ENCODE results near the gene PAOX.

The PAOX gene

DNA sequence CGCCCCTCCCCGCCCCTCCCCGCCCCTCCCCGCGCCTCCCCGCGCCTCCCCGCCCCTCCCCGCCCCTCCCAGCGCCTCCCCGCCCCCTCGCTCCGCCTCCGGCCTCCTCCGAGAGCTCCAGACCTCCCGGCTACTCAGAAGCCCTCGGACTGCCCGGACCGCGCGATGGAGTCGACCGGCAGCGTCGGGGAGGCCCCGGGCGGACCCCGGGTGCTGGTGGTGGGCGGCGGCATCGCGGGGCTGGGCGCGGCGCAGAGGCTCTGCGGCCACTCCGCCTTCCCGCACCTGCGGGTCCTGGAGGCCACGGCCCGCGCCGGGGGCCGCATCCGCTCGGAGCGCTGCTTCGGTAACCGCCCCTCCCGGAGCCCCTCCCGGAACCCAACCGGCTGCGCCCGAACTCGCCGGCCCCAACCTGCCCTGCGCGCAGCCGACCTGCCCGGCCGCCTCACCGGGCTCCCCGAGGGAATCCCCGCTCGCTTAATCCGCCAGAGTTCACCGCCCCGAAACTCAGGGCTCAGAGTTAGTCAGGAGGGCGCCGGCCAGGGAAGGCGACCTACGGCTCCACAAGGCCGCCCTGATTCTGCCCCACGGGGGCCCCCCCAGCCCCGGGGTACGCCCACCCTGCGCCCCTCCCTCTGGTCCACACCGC lies at the start of gene PAOX:
Gene PAOX (plus strand): TSS at position 111 of the 649 bp plus-strand sequence. CDS start 55 bp downstream, at position 166.
- no peak for DNase-seq (ENCODE audit: low read depth)

DNA sequence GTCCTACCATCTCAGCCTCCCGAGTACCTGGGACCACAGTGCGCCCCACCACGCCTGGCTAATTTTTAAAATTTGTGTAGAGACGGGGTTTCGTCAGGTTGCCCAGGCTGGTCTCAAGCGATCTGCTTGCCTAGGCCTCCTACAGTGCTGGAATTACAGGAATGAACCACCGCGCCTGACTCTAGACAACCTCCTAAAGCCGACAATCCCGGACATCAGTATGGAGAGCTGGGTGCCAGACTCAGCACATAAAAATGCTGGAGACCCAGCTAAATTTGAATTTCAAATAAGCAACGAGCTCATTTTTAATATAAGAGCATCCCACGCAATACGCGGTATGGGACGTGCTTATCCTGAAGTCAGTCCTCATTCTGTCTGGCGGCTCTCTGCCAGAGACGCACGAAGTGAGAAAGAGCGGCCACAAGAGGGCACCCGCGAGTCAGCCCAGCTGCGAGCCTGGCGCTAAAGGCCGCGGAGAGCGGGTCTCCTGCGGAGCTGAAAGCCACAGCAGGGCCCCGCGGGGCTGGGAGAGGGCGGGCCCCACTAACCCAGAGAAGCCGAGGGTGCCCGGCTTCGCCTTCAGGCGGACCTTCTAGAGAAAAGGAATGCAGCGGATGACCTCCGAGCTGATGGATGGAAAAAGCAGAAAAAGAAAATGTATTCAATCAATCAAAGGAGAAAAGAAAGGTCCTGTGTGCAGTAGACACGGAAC lies 49.4 kb upstream of the PAOX start:
- peak; percentile 61 for DNase-seq (ENCODE audit: low read depth)

GRCh38 chr10:133332936-133333699 lies 45.9 kb upstream of the PAOX start:
- no peak for DNase-seq (ENCODE audit: low read depth)

DNA sequence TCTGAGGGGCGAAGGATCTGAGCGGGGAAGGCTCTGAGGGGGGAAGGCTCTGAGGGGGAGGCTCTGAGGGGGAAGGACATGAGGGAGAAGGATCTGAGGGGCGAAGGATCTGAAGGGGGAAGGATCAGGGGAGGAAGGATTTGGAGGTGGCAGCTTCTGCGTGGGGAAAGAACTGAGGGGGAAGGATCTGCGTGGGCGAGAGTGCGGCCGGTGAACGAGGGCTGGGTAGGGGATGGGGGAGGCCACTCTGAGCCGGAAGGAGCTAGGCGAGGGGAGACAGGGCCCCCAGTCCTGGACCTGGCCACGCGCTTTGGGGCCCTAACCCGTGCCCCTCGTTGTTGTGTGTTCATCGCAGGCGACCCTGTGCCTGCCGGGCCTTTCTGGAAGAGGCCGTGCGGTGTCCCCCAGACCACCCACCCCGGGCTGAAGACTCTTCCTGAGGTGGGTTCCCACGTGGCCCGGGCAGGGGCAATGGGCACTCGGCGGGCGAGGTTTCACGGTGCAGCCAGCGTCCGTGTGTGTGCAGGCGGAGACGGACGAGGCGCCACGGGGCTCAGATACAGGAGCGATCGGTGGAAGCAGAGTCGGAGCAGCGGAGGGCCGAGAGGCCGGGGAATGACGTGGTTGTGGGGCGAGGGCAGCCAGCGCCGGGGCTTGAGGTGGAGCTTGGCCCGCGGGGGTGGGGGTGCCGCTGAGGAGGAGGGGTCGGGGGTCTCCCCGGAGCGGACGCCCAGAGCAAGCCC lies 44.4 kb upstream of the PAOX start:
- DNase-seq (ENCODE audit: low read depth): no peak

DNA sequence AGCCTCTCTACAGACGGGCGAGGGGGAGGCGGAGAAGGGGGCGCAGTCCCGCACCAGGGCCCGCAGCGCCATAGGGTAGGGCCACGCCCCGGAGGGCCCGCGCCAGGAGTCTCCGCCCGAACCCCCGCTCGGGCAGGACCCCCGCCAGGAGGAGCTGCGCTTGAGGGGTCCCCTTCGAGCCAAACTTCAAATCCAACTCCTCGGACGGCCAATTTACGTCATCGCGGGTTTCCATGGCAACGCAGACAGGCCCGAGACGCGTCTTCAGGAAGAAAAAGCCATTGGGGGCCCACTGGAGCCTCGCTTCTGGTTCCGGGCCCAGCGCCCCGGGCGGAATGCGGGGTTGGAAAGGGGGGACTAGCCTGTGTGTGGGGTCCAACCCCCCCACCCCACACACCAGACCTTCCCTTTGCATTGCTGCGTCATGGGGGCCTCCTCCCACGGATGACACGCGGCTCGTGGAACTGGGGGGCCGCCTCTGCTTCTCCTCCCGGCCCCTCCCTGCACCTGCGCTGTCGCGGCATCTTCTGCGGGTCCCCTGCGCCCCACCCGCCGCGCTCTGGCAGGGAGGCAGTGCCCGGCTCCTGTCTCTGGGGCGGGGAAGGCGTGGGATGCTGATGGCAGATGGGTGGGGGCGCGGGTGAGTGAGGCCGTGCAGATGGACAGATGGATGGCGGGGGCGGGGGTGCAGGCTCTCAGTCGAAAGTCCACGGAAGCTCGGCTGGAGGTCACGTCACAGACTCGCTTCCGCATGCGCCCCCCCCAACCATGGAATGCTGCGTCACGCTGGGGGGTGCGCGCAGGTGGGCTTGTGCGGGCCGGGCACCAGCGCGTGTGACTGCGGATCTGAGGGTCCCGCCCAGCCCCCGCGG lies 43.6 kb upstream of the PAOX start:
- peak; percentile 26 for DNase-seq (ENCODE audit: low read depth)

DNA sequence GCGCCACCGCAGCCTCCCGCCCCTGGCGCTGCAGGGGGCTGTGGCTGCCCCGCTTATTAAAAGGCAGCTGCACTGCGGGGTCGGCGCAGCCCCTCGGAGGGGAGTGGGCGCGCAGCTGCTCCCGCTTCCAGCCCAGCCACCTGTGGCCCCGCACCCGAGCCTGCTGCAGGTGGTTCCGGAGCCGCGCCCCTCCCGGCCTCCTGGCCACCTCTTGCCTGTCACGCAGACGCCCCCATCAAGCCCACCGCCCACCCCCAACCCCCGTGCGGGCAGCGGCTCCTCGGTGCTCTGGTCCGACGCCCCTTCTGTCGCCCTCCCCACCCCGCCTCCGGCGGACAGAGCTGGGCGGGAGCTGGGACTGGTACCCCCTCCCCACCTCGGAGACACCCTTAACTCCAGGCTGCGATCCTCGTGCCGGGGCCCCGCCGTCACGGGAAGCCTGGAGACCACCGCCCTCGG lies 42.9 kb upstream of the PAOX start:
- no peak for DNase-seq (ENCODE audit: low read depth)

DNA sequence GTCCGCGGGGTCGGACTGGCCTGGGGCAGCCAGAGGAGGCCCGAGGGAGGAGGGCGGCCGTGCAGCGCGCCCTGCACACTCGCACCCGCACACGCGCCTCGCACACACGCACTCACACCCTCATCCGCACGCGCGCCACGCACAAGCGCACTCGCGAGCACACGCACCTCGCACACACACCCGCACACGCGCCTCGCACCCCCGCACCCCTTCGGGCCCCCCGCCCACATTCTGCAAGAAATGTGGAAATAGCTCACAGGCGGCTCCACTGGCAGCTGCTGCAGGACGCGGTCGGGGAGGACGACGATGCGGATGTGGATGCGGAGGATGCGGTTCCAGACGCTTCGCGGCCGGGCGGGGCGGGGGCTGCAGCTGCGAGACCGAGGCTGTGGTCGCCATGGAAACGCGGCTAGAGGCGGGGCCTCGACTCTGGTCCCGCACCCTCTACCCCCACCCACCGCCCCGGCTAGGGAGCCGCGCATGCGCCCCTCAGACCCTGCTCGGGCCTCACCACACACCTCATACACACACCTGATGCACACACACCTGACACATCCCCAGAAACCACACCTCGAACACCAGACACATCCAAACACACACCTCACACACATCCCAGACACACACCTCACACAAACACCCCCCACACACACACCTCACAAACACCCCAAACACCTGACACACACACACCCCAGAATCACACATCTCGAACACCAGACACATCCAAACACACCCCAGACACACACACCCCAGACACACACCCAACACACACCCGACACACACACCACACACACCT lies 42.3 kb upstream of the PAOX start, which contains the start of gene CALY:
Gene CALY (minus strand): TSS at position 320 of the 793 bp plus-strand sequence. CDS start 7,907 bp downstream, outside the sequence.
- no peak for DNase-seq (ENCODE audit: low read depth)

GRCh38 chr10:133337370-133337725 lies 41.7 kb upstream of the PAOX start:
- no peak for DNase-seq (ENCODE audit: low read depth)

GRCh38 chr10:133338080-133339071 lies 40.7 kb upstream of the PAOX start:
- no peak for DNase-seq (ENCODE audit: low read depth)

GRCh38 chr10:133339708-133340380 lies 39.2 kb upstream of the PAOX start:
- no peak for DNase-seq (ENCODE audit: low read depth)

DNA sequence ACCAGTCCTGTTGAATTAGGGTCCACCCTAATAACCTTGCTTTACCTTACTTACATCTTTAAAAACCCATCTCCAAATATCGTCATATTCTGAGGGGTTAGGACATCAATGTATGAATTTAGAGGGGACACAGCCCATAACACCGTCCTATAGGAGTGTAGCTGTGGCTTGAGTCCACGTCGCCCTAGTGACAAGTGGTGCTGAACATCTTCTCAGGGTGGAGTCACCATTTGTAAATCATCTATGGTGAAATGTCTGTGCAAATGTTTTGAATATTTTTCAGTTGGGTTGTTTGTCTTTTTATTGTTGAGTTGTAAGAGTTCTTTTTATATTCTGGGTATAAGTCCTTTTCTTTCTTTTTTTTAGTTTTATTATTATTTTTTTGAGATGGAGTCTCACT lies 37.1 kb upstream of the PAOX start:
- no peak for DNase-seq (ENCODE audit: low read depth)

DNA sequence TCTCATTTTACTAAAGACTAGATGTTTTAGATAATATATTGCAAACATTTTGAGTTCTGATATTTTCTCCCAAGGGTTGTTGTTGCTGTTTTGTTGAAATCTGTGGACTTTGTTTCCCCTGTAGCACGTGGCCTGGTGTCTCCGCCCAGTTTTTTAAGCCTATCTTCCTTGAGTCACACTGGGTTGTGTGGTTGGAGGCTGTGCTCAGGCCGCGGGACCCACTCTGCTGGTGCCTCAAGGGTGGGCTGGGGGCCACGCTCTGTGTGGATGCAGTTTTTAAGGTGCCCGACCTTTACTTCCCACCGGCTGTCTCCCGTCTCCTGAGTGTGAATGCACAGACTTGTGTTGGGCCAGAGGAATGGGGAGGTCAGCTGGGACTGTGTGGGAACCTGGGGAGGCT lies 36.1 kb upstream of the PAOX start:
- DNase-seq (ENCODE audit: low read depth): no peak

DNA sequence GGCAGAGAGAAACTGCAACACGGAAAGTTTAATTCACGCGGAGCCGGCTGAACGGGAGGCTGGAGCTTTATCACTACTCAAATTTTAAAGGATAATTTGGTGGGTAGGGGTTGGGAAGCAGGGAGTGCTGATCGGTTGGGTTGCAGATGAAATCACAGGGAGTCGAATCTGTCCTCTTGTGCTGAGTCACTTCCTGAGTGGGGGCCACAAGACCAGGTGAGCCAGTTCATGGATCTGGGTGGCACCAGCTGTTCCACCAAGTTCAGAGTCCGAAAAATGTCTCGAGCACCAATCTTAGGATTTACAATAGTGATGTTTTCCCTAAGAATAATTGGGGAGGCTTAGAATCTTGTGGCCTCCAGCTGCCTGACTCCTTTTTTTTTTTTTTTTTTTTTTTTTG lies 35.5 kb upstream of the PAOX start:
- no peak for DNase-seq (ENCODE audit: low read depth)

DNA sequence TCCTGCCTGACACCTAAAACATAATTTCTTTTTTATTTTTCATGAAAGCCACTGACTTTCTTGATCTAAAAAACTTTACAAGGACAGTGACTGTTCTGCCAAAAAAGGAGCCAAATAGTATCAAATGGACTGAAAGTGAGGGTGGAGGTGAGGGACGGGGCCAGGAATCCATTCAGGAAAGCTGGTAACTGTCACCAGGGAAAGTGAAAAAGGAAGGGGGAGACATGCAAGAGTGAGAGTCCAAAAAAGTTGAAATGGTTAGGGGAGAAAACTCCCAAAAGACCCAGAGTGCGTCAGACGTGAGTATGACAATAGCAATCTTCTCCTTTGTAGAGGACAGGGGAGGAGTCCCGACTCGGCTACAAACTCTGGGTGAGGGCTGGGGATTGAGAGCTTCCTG lies 34.8 kb upstream of the PAOX start:
- no peak for DNase-seq (ENCODE audit: low read depth)

DNA sequence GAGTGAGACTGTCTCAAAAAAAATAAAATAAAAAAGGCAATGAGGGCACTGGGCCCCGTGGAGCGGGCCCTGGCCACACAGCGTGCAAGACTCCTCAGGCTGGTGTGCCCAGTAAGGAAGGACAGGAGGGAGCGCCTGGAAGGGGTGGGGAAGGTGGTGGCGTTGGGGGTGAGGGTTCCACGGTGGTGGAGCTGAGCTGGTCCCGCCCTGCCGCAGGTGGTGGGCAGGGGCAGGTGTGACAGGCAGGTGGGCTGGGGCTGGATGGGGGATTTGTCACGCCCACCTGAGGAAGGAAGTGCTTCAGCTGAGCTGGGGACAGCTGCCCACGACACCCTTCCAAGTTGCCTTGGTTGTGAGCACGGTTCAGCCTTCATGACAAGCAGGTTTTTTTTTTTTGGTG lies 32.6 kb upstream of the PAOX start:
- no peak for DNase-seq (ENCODE audit: low read depth)

- no peak for DNase-seq (ENCODE audit: low read depth)
Measured at GRCh38 chr10:133347710-133348517, 31.1 kb upstream of the PAOX start.

GRCh38 chr10:133349160-133349568 lies 29.9 kb upstream of the PAOX start:
- no peak for DNase-seq (ENCODE audit: low read depth)

DNA sequence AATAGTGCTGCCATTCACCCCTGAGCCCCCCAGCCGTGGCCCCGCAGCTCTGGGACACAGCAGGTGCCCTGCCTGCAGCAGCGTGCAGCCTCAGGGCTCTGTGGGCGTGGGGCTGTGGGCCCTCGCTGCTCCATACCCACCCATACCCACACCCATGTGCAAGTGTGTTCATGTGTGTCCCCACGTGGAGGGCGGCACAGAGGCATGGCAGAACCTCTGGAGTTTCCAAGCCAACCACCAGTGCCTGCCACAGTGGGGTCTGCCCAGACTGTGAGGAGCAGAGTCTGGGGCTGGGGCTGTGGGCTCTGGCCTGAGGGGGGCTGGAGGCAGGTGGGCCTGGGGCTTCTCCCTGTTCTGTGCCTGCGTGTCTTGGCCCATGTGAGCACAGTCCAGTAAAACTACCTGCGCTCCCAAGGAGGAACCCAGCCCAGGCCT lies 29.5 kb upstream of the PAOX start:
- no peak for DNase-seq (ENCODE audit: low read depth)
